ENCODE results near the gene MOV10L1.
"Not testable (repeated sequence)": the region's sequence is repeated elsewhere in the genome, so short reads cannot be mapped to it uniquely, and the experiment has no call there.

Gene MOV10L1

DNA sequence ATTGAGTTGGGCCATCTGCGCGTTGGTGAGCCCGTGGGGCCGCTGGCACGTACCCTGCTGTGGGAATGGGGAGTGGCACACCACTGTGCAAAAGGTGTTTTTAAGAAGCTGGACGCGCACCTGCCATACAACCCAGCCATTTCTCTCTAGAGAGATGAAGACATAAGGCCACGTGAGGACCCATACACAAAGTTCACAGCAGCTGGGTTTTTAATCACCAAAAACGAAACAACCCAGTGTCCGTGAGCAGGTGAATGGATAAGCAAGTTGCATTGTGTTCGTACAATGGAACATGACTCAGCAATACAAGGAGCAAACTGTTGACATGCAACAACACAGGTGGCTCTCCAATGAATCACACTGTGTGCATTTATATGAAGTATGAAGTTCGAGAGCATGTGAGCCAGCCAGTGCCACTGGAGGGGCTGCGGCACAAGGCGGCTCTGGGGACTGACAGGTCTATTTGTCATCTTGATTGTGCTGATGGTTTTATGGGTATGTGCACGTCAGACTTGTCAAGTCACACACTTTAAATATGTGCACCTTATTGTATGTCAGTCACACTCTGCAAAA is 50.1 kb downstream of the MOV10L1 start:
- Histone ChIP-seq H3K9me3 (ENCODE audit: control insufficient read depth, insufficient read depth, low read length) (no peaks in the 10 kb centered on the region), H3K4me1 (ENCODE audit: insufficient read depth, low read length) (no peaks in the 10 kb centered on the region), H3K9ac (ENCODE audit: low read depth, low read length) (no peak overlapping the region), H3K36me3 (ENCODE audit: insufficient read depth, low read length) (no peaks in the 10 kb centered on the region)

DNA sequence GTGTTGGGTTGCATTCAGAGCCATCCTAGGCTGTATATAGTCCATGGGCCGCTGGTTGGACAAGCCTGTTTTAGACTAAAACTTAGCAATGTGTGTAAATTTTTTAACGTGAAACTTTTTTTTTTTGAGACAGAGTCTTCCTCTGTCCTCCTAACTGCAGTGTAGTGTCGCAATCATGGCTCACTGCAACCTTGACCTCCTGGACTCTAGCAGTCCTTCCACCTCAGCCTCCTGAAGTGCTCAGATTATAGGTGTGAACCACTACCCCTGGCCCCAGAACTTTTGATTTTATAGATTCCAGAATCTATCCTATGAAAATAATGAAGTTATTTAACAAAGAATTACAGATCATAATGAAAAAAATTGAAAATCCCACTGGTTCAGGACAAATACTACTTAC is 50.8 kb downstream of the MOV10L1 start:
- H3K9me3 ChIP-seq (ENCODE audit: control insufficient read depth, insufficient read depth, low read length) = no peaks in the 10 kb centered on the region
- H3K36me3 ChIP-seq (ENCODE audit: insufficient read depth, low read length) = no peaks in the 10 kb centered on the region
- H3K9ac ChIP-seq (ENCODE audit: low read depth, low read length) = no peak overlapping the region
- H3K4me1 ChIP-seq (ENCODE audit: insufficient read depth, low read length) = no peaks in the 10 kb centered on the region

DNA sequence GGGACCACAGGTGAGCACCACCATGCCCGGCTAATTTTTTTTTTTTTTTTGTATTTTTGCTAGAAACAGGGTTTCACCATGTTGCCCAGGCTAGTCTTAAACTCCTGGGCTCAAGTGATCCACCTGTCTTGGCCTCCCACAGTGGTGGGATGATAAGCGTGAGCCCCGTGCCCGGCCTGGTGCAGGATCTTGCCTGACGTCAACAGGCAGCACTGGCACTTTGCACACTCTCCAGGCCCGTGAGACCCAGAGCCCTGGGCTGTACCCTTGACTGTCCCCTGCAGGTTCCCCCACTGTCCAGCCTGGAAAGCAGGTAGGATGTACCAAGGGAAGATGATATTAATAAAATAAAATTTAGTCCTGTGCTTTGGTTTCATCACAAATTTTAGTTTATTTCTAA is 51.7 kb downstream of the MOV10L1 start:
- Histone ChIP-seq H3K9me3 (ENCODE audit: control insufficient read depth, insufficient read depth, low read length) (no peaks in the 10 kb centered on the region), H3K9ac (ENCODE audit: low read depth, low read length) (no peak overlapping the region), H3K4me1 (ENCODE audit: insufficient read depth, low read length) (no peaks in the 10 kb centered on the region), H3K36me3 (ENCODE audit: insufficient read depth, low read length) (no peaks in the 10 kb centered on the region)

DNA sequence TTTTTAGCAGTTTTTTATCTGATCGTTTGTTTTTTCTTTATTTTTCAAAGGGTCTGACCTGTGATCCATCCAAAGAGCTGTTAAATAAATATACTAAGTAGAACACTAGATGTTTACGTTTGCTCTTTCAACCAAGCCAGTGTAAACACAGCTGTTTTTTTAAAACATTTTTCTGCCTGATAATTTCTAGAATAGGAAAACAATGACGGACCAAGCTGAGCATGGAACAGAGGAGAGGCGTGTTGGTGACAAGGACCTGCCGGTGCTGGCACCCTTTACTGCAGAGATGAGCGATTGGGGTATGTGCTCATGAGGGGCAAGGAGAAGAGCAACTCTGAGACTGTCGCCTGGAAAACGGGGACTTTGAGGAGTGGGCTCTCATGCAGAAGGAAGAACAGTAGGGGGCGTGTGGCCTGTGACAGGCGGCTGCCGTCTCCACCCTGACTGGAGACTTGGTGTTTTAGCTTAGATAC is 52.1 kb downstream of the MOV10L1 start:
- no peaks in the 10 kb centered on the region for H3K36me3 ChIP-seq (ENCODE audit: insufficient read depth, low read length)
- no peaks in the 10 kb centered on the region for H3K9me3 ChIP-seq (ENCODE audit: control insufficient read depth, insufficient read depth, low read length)

DNA sequence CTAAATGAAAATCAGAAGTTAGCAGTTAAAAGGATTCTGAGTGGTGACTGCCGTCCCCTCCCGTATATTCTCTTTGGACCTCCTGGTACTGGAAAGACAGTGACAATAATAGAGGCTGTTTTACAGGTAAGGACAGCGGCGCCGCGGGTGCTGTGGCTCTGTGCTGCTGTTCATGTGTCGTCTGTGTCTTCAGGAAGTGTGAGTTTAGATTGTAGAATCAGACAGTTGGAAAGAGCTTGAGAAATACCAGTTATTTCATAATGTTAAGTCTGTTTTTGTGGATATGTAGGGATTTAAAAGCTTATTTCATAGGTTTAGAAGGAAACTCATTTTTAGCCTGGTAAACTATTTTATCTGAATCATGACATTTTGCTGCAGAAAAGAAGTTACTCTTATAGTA is 53.3 kb downstream of the MOV10L1 start:
- Histone ChIP-seq H3K4me1 (ENCODE audit: insufficient read depth, low read length) (no peaks in the 10 kb centered on the region), H3K9me3 (ENCODE audit: control insufficient read depth, insufficient read depth, low read length) (no peaks in the 10 kb centered on the region), H3K9ac (ENCODE audit: low read depth, low read length) (no peak overlapping the region), H3K36me3 (ENCODE audit: insufficient read depth, low read length) (no peaks in the 10 kb centered on the region)

More for the DNA sequence above, 52.1 kb downstream of the MOV10L1 start:
- Histone ChIP-seq H3K4me1 (ENCODE audit: insufficient read depth, low read length) (no peaks in the 10 kb centered on the region), H3K9ac (ENCODE audit: low read depth, low read length) (no peak overlapping the region)

DNA sequence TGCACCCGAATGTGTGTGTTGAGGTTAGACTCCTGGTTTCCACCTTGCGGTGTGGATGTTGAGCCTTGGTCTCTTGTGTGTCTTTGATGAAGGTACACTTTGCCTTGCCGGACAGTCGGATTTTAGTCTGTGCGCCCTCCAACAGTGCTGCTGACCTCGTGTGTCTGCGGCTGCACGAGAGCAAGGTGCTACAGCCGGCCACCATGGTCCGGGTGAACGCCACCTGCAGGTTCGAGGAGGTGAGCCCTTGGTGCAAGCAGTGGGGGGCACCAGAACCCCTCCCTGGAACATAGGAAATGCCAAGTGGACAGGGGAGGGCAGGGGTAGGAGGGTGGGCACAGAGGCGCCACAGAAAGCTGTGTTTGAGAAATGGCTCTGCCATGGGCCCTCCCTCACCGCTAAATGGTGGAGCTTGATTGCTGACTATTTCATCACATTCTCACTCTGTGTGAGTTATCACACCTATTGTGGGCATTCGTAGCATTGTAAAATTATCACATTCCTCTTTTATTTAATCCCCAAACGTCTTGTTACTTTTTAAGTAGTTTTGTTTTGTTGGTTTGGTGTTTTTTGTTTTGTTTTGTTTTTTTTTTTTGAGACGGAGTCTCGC is 54.3 kb downstream of the MOV10L1 start:
- H3K4me1 ChIP-seq (ENCODE audit: insufficient read depth, low read length) = no peaks in the 10 kb centered on the region
- H3K9me3 ChIP-seq (ENCODE audit: control insufficient read depth, insufficient read depth, low read length) = no peaks in the 10 kb centered on the region
- H3K36me3 ChIP-seq (ENCODE audit: insufficient read depth, low read length) = no peaks in the 10 kb centered on the region
- H3K9ac ChIP-seq (ENCODE audit: low read depth, low read length) = no peak overlapping the region

DNA sequence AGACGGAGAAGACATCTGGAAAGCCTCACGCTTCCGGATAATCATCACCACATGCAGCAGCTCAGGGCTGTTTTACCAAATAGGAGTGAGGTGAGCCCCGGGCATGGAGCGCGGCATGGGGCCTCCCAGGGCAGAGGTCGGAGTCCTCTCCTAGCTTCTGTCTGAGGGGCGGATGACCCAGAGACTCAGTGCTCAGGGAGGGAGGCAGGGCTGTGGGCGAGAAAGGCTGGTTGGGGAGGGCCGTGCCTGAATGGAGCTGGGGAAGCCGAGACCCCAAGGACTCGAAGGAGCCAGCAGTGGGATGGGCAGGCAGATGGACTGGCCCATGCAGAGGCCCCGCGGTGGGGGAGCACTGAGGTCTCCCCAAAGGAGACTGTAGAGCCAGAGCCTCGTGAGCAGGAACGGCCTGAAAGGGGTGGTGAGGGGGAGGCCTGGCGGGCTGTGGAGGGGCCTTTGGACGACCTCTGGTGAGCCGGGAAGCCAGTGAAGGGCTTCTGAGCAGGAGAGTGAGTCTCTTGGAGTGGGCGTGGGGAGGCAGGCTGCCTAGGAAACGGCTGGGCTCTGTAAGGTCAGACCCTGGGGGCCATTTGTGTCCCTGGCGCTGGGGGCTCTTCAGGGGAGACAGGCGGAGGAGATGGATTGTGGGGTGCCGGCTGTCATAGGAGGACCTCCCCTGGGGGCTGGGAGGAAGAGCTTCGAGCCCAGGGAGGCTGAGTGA is 56.1 kb downstream of the MOV10L1 start:
- Histone ChIP-seq H3K4me1 (ENCODE audit: insufficient read depth, low read length) (no peaks in the 10 kb centered on the region), H3K9me3 (ENCODE audit: control insufficient read depth, insufficient read depth, low read length) (no peaks in the 10 kb centered on the region), H3K36me3 (ENCODE audit: insufficient read depth, low read length) (no peaks in the 10 kb centered on the region), H3K9ac (ENCODE audit: low read depth, low read length) (no peak overlapping the region)

- H3K9ac ChIP-seq (ENCODE audit: low read depth, low read length) = no peak overlapping the region
- H3K36me3 ChIP-seq (ENCODE audit: insufficient read depth, low read length) = no peaks in the 10 kb centered on the region
- no peaks in the 10 kb centered on the region for H3K4me1 ChIP-seq (ENCODE audit: insufficient read depth, low read length)
- no peaks in the 10 kb centered on the region for H3K9me3 ChIP-seq (ENCODE audit: control insufficient read depth, insufficient read depth, low read length)
These were observed 56.8 kb downstream of the MOV10L1 start for GRCh38 chr22:50146439-50147238.

GRCh38 chr22:50147258-50148165 is 57.7 kb downstream of the MOV10L1 start:
- not testable (repeated sequence) for H3K4me1 ChIP-seq (ENCODE audit: insufficient read depth, low read length)

GRCh38 chr22:50148166-50148500 is 58.3 kb downstream of the MOV10L1 start:
- Histone ChIP-seq H3K9ac (ENCODE audit: low read depth, low read length) (no peak overlapping the region), H3K36me3 (ENCODE audit: insufficient read depth, low read length) (no peaks in the 10 kb centered on the region), H3K4me1 (ENCODE audit: insufficient read depth, low read length) (no peaks in the 10 kb centered on the region), H3K9me3 (ENCODE audit: control insufficient read depth, insufficient read depth, low read length) (no peaks in the 10 kb centered on the region)

More at GRCh38 chr22:50147258-50148165, 57.7 kb downstream of the MOV10L1 start:
- not testable (repeated sequence) for H3K9ac ChIP-seq (ENCODE audit: low read depth, low read length); H3K36me3 ChIP-seq (ENCODE audit: insufficient read depth, low read length); H3K9me3 ChIP-seq (ENCODE audit: control insufficient read depth, insufficient read depth, low read length)

GRCh38 chr22:50148991-50149721 is 59.4 kb downstream of the MOV10L1 start:
- Histone ChIP-seq H3K4me1 (ENCODE audit: insufficient read depth, low read length) (no peaks in the 10 kb centered on the region), H3K36me3 (ENCODE audit: insufficient read depth, low read length) (no peaks in the 10 kb centered on the region), H3K9me3 (ENCODE audit: control insufficient read depth, insufficient read depth, low read length) (no peaks in the 10 kb centered on the region), H3K9ac (ENCODE audit: low read depth, low read length) (no peak overlapping the region)

DNA sequence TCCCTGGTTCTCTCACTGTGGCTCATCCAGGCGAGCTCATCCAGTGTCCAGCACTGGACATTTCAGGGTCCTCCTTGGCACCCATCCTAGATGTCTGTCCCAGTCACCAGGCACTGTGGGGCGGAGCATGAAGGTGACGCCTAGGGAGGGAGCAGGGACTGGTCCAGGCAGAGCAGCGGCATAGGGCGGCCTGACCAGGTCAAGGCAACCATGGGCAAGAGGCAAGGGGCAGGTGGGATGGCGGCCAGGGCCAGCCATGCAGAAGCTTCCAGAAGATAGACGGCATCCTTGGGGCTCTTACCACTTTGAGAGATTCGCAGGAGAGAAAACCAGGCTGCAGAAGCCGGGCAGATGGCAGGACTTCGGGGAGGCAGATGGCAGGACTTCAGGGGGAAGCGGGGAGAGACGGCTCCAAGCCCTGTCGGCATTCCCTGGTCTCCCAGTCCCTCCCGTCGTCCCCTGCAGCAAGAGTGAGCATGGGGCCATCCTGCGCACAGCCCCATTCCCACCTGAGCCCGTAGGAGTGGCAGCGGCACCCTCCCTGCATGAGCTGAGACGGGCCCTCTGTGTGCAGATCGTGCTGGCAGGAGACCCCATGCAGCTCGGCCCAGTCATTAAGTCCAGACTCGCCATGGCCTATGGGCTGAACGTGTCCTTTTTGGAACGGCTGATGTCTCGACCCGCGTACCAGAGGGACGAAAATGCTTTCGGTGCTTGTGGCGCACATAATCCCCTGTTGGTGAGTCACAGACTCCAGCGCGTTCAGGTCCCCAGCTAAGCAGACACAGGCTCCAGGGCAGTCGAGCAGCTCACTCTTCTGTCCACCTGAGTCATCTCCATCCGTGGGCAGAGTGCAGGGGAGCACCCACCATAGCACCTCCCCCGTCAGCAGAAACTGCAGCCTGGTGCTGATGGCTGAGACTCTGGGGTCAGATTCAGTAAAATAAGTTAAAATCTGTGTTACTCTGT is 60.6 kb downstream of the MOV10L1 start:
- Histone ChIP-seq H3K9me3 (ENCODE audit: control insufficient read depth, insufficient read depth, low read length) (no peaks in the 10 kb centered on the region), H3K36me3 (ENCODE audit: insufficient read depth, low read length) (no peaks in the 10 kb centered on the region), H3K4me1 (ENCODE audit: insufficient read depth, low read length) (no peaks in the 10 kb centered on the region), H3K9ac (ENCODE audit: low read depth, low read length) (no peak overlapping the region)

All from ES-I3 (cell line).